COR-L47 (cell line): Measurements from ENCODE around the gene HMX1.

ENCODE experiments used
- DNase-seq: peaks from one replicate; lab custom pipeline; 2025; lab: John Stamatoyannopoulos, UW

Gene HMX1

GRCh38 chr4:8910100-8910821, 38.6 kb upstream of the HMX1 start:
- no peak for DNase-seq

GRCh38 chr4:8909548-8909947, 37.9 kb upstream of the HMX1 start:
- DNase-seq = no peak

- no peak for DNase-seq
Observed at GRCh38 chr4:8908206-8908893, 36.7 kb upstream of the HMX1 start.

GRCh38 chr4:8907596-8908205, 36.1 kb upstream of the HMX1 start:
- no peak for DNase-seq

- no peak for DNase-seq
Observed at GRCh38 chr4:8906991-8907595, 35.5 kb upstream of the HMX1 start.

- no peak for DNase-seq
Observed at GRCh38 chr4:8906668-8906970, 35.0 kb upstream of the HMX1 start.

DNA sequence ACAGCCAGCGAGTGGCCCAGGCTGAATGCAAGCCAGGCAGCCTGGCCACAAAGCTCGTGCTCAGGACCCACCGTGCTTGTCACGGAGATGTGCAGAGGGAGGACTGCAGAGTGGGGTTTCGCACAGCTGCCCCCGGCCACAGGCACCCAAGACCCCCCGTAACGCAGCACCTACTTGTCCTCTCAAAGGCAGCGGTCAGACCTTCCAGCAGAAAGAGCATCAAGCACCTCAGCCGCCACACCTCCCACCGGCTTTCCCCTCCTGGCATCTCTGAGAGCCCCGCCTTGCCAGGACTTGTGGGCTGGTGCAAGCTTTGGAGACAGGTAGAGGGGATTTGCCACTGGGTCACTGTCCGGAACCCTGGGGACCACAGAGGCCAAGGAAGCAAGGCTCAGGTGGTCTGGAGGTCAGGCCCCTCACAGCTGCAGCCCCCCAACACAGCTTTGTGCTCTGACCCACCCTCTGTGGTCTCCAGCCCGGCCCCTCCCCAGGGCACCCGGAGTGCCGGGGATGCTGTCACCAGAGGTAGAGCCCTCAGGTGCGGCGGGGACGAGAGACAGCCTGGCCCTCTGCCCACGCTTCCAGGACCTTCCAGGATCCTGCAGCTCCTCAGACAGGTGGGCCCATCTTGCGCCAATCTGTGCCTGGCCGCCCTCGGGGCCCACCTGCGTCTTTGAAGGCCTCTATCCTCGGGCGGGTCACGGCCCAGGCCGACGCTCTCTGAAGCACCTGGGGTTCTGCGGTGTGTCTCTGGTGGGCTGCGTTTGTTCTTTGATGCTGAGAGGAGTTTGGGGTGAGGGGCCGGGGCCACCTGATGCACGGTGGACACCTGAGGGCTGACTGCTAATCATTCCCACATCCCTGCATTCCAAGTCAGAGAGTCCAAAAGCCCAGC, 34.4 kb upstream of the HMX1 start:
- no peak for DNase-seq

GRCh38 chr4:8905226-8905772, 33.7 kb upstream of the HMX1 start:
- no peak for DNase-seq

DNA sequence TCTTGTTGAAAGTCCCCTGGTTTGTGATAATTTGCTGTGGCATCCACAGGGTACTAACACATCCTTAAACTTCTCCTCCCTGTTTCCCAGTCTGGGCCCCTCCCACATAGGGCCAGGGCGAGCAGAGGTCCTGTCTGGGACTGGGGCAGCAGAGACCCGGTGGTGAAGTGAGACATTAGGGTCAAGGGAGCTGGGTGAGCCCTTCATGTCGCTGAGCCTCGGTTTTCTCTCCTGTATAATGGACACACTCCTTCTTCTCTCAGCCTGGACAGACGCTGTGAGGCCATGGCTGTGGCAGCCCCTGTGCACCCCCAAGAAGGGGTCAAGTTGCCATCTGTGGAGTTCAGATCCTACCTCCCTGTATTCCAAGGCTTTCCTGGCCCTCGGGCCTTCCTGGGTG, 33.0 kb upstream of the HMX1 start:
- no peak for DNase-seq

- no peak for DNase-seq
Observed at GRCh38 chr4:8904041-8904501, 32.4 kb upstream of the HMX1 start.

- no peak for DNase-seq
Observed at GRCh38 chr4:8901335-8901734, 29.7 kb upstream of the HMX1 start.

GRCh38 chr4:8900588-8900987, 28.9 kb upstream of the HMX1 start:
- DNase-seq = no peak

- DNase-seq = no peak
Observed at GRCh38 chr4:8898419-8898818, 26.8 kb upstream of the HMX1 start.

GRCh38 chr4:8897251-8898167, 25.9 kb upstream of the HMX1 start:
- no peak for DNase-seq

- DNase-seq = no peak
Observed at GRCh38 chr4:8896506-8896905, 24.9 kb upstream of the HMX1 start.

DNA sequence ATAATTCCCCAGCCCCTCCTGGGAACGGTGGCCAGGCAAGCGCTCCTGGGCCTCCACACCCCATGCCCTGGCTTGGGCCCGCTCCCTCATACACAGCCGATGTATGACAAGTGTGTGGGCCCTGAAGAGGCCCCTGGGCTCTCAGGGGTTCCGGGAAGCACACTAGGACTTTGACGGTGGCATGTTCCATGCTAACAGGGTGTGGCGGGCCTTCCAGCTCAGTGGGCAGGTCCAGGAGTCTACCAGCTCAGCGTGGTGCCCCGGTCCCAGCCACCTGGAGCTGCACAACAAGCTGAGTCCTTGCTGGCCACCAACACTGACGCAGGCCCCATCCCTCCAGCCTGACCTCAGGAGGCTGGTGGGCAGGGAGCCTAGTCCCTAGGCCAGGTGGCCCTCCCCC, 24.4 kb upstream of the HMX1 start:
- DNase-seq = no peak

DNA sequence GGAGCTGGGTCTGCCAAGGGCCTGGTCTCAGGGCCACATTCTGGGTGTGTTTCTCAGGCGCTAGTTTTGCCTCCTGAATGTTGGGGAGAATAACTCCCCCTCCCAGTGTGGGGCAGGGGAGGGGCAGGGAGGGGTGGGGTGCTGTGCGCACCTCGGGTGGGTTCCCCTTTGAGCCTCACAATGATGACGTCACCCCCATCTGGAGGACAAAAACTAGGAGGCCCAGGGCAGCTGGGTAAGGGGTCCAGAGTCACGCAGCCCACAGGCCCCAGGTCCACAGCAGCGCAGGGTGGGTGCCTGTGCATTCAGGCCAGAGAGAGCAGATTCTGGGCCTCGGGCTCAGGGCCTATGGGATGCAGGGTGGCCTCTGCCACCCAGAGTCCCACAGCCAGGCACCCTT, 23.7 kb upstream of the HMX1 start:
- DNase-seq = no peak

- no peak for DNase-seq
Observed at GRCh38 chr4:8894424-8894816, 22.8 kb upstream of the HMX1 start.

DNA sequence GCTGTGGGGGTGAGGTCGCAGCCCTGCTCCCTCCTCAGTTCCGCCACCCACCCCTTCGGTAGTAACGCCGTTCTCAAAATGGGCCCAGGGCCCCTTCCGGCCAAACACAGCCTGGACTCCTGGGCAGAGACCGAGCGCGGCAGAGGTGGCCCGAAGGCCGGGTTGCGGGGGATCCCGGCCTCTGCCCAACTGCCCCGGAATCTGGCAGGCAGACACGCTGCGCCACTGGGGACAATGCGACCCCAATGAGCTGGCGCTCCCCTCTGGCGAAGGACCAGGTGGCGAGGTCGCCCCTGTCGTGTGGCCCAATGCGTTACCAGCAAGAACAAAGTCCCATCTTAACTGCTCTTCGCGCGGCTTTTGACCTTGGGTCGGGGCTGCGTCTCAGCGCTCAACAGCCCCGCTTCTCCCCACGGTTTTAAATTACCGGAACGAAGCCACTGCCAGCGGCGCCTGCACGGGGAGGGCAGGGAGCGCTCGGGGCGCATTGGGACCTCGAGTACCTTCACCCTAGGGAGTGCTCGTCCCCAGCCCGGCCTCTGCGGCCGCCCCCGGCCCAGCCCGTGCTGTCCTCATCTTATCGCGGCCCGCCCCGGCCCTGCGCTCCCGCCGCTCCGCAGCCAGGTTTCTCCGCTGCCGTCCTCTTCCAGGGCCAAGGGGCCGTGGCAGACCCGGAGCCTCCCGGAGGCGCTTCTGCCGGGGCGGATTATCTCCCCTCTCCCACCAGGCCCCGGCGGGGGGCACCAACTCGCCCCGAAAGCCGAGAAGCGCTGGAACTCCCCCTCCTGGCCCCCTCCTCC, 22.2 kb upstream of the HMX1 start:
- no peak for DNase-seq

- no peak for DNase-seq
Observed at GRCh38 chr4:8893227-8893623, 21.6 kb upstream of the HMX1 start.
